GM19468 (cell line): ENCODE results near the gene PKD2.
"Not testable (repeated sequence)": the region's sequence is repeated elsewhere in the genome, so short reads cannot be mapped to it uniquely, and the experiment has no call there.

Source experiments
- ATAC-seq: cut with Tn5 transposase; IDR thresholded peaks from one replicate; pipeline ENCODE4 v1.9.1; 2021; ENCODE audit warnings: mild to moderate bottlenecking, moderate library complexity, moderate number of reproducible peaks; ENCODE audit not compliant: unreplicated experiment; ENCODE audit errors: extremely low read depth

Gene PKD2

DNA sequence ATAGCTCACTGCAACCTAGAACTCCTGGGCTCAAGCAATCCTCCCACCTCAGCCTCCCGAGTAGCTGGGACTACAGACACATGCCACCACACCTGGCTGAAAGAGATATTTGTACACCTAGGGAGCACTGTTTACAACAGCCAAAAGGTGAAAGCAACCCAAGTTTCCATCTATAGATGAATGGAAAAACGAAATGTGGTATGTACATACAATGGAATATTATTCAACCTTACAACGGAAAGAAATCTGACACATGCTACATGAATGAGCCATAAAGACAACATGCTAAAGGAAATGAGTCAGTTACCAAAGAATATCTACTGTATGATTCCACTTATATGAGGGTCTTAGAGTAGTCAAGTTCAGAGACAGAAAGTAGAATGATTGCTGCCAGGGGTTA lies 98.8 kb downstream of the PKD2 start:
- ATAC-seq: no peak

DNA sequence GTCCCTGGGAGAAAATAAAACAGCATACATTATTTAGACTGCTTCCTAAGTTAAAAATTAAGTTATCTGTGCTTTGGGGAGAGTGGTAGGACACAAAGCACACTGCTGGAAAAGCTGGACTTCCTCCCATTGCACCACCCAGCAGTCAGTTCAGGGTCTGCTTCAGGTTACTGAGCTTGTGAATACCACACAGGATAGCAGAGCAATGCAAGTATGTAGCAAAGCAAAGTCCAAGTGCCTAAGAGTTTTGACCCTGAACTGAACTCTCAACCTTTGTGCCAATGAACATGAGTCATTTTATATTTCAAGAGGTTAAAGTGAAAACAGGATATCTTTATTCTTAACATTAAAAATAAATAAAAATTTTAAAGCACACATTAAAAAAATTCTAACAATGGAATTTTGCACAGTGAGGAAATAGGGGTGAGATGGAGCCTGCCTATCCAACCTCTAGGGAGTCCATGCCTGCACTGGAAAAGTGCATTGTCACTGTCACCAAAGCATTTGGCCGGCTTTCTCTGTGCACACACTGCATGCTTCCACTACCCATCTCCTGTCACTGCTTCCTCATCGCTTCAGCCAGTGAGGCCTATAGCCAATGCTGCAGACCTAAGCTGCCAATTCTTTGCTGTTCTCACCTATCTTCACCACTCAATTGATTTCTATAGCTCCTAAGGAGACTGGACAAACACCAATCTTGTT lies 100.1 kb downstream of the PKD2 start:
- ATAC-seq: no peak

DNA sequence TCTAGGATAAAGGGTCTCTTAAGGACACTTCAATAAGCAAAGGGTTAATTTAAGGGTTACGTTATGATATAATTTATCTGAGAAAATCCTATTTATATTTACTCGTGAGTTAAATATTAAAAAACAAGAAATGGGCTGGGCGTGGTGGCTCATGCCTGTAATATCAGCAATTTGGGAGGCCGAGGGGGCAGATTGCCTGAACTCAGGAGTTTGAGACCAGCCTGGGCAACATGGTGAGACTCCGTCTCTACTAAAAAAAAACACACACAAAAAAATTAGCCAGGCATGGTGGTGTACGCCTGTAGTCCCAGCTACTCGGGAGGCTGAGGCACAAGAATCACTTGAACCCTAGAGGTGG lies 100.7 kb downstream of the PKD2 start:
- ATAC-seq: not testable (repeated sequence)

DNA sequence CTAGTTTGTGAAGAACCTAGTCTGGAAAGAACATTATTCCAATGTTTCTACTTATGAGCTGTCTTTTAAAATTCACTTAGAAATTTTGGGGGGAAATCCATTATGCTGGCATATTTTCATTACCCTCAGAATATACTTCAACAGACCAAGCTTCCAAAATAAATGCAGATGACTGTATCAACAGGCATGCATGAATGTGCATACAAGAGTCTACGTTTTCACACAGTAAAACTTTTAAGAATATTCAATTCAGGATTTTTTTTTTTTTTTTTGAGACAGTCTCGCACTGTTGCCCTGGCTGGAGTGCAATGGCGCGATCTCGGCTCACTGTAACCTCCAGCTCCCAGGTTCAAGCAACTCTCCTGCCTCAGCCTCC lies 101.3 kb downstream of the PKD2 start:
- no peak for ATAC-seq

DNA sequence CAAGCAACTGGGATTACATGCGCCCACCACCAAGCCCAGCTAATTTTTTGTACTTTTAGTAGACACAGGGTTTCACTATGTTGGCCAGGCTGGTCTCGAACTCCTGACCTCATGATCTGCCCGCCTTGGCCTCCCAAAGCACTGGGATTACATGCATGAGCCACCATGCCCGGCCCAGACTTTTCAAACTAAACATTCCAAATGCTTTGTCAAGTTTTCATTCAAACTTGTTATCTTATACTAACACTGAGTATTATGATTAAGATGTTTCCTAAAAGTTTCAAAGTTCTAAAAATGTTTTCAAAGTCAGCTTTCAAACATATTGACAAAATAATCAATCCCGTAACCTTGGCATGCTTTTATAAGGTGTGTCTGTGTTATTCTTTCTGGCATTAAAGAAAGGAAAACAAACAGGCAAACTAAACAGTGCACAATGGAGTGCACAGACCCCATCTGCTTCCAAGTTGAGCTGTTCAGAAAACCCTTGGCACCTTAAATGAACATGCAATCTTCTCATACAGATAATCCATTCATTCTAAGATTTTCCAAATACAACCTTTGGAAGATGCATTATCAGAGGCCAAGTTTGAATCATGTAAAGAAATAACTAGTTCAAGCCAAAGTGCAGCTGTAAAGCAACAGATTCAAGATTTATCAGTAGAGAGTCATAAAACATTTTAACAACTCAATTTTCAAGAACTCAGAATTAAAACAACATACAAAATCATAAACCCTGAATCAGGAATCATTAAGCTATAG lies 101.9 kb downstream of the PKD2 start:
- ATAC-seq: no peak

DNA sequence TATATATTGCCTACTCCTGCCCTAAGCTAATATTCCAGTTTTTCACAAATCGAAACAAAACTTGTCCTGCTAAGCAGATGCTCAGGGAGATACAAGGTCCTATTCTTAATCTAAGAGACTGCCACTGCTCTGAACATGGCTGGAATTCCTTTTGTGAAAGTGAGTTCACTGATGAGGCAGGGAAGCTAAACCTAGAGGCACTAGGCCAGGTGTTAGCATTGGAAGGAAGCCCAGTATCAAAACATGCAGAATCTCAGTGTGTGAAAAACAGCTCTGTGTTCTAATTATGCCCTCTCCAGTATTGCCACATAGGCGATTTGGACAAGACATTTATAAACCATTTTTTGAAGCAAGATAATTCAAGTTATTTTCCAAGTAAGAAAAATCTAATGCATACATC lies 103.4 kb downstream of the PKD2 start:
- no peak for ATAC-seq

DNA sequence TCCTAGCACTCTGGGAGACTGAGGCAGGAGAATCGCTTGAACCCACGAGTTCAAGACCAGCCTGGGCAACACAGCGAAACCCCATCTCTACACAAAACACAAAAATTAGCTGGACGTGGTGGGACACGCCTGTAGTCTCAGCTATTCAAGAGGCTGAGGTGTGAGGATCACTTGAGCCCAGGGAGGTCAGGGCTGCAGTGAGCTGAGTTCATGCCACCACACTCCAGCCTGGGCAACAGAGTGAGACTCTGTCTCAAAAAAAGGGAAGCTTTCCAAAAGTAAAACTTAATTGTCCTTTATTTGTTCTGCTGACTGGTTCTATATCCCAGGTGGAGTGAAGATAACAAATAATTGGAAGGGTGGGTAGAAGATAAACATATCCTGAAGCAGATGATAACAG lies 105.4 kb downstream of the PKD2 start:
- ATAC-seq: no peak

DNA sequence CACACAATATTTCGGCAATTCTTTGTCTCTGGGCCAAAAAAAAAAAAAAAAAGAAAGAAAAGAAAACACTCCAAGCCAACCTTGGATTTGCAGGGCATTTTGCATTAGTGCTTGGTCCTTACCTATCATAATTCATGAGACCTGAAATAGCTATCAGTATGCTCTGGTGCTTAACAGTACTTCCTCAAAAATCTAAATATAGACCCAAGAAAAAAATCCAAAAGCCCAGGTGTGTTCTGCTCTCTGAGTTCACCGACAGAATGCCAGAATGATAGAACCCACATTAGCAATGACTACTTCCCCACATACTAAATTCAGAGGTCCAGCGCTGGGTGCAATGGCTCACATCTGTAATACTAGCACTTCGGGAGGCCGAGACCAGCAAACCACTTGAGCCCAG lies 108.2 kb downstream of the PKD2 start:
- no peak for ATAC-seq

DNA sequence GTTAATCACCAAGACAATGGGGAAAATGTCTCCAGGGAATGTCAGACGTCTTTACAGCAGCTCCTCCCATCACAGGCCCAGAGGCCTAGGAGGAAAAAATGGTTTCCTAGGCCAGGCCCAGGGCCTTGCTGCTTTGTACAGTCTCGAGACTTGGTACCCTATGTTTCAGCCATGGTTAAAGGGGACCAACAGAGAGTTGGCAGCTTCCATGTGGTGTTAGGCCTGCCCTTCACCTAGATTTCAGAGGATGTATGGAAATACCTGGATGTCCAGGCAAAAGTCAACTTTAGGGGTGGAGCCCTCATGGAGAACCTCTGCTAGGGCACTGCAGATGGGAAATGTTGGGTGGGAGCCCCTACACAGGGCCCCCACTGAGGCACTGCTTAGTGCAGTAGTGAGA lies 112.5 kb downstream of the PKD2 start:
- no peak for ATAC-seq

DNA sequence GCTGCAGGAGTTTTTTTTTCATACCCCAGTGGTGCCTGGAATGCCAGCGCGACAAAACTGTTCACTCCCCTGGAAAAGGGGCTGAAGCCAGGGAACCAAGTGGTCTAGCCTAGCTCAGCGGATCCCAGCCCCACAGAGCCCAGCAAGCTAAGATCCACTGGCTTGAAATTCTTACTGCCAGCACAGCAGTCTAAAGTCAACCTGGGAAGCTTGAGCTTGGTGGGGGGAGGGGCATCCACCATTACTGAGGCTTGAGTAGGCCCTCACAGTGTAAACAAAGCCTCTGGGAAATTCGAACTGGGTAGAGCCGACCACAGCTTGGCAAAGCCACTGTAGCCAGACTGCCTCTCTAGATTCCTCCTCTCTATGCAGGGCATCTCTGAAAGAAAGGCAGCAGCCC lies 114.8 kb downstream of the PKD2 start:
- not testable (repeated sequence) for ATAC-seq
